Measurements from ENCODE around the gene PTAR1.

PTAR1 gene

DNA sequence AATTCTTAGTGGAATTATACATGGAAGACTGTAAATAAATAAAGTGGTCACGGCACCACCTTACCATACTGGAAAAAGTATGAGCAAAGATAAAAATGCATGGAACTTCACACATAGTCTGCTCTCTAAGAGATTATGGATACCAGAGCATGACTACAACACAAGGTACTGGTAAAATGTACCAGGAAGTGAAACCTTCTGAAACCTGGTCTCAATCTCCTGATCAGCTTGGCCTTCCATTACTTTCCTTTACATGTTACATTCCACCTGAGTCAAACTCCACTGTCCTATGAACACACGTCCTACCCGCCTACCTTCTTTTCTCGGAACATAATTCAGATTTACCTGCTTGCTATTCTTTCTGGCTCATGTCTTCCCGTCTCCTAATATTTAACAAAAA lies 15.9 kb downstream of the PTAR1 start:
- DNase-seq (ENCODE audit: low read depth) = no peak
- H3K4me3 ChIP-seq (ENCODE audit: low read depth, low read length) = no peak overlapping the region
- TF ChIP-seq, protein P1, sequence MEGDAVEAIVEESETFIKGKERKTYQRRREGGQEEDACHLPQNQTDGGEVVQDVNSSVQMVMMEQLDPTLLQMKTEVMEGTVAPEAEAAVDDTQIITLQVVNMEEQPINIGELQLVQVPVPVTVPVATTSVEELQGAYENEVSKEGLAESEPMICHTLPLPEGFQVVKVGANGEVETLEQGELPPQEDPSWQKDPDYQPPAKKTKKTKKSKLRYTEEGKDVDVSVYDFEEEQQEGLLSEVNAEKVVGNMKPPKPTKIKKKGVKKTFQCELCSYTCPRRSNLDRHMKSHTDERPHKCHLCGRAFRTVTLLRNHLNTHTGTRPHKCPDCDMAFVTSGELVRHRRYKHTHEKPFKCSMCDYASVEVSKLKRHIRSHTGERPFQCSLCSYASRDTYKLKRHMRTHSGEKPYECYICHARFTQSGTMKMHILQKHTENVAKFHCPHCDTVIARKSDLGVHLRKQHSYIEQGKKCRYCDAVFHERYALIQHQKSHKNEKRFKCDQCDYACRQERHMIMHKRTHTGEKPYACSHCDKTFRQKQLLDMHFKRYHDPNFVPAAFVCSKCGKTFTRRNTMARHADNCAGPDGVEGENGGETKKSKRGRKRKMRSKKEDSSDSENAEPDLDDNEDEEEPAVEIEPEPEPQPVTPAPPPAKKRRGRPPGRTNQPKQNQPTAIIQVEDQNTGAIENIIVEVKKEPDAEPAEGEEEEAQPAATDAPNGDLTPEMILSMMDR (IDR thresholded peaks at IDR 0.05; ENCODE audit: insufficient read depth, low read depth, low read length, missing control alignments) = no peak

DNA sequence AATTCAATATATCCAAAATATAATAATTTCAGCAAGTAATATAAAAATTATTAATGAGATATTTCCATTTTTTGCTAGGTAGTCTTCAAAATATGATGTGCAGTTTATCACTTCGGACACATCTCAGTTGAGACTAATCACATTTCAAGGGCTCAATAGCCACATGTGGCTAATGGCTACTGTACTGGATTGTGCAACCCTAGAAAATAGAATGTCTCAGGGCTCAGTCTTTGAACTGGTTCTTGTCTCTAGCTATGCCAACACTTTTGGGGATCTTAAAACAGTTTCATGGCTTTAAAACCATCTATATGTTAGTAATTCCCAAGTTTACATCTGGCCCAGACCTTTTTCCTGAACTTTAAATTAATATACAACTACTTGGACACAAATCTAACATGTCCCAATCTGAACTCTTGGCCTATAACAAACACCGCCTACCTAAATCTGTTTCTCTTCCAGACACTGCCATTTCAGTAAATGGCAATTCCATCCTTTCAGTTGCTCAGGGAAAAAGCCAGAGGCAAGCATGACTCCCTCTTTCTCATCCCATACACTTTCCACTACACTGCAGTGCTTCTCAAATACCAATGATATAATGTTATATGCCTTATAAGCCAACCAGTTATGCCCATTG lies 18.8 kb downstream of the PTAR1 start:
- DNase-seq (ENCODE audit: low read depth) = no peak
- no peak overlapping the region for H3K4me3 ChIP-seq (ENCODE audit: low read depth, low read length)
- TF ChIP-seq, protein P1 (IDR thresholded peaks at IDR 0.05; ENCODE audit: insufficient read depth, low read depth, low read length, missing control alignments) = no peak

DNA sequence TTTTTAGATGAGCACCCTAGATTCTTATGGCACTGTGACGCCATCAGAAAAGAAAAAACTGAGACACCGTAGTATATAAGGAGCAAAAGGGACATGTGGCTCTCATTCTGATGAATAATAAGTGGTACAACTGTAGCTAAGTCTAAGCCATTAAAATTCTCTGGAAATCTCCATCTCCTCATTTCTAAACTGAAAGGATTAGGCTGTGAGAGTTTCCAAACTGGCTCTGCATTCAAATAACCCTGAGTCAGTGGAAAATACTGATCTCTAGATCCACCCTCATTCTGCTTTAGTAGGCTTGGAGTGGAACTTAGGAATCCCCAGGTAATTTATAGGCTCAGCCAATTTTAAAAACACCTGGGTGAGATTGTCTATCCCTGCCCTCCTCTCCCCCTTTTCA lies 28.5 kb downstream of the PTAR1 start:
- no peak for DNase-seq (ENCODE audit: low read depth)
- no peak overlapping the region for H3K4me3 ChIP-seq (ENCODE audit: low read depth, low read length)
- TF ChIP-seq, protein P1 (IDR thresholded peaks at IDR 0.05; ENCODE audit: insufficient read depth, low read depth, low read length, missing control alignments) = no peak

DNA sequence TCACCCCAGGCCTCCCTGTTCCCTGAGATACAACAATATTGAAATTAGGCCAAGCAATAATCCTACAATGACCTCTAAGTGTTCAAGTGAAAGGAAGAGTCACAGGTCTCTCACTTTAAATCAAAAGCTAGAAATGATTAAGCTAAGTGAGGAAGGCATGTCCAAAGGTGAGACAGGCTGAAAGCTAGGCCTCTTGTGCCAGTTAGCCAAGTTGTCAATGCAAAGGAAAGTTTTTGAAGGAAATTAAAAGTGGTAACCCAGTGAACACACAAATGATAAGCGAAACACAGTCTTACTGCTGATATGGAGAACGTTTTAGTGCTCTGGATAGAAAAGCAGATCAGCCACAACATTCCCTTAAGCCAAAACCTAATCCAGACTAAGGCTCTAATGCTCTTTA lies 39.8 kb downstream of the PTAR1 start:
- H3K4me3 ChIP-seq (ENCODE audit: low read depth, low read length) = no peak overlapping the region
- TF ChIP-seq, protein P1 (IDR thresholded peaks at IDR 0.05; ENCODE audit: insufficient read depth, low read depth, low read length, missing control alignments) = no peak
- DNase-seq (ENCODE audit: low read depth) = no peak

DNA sequence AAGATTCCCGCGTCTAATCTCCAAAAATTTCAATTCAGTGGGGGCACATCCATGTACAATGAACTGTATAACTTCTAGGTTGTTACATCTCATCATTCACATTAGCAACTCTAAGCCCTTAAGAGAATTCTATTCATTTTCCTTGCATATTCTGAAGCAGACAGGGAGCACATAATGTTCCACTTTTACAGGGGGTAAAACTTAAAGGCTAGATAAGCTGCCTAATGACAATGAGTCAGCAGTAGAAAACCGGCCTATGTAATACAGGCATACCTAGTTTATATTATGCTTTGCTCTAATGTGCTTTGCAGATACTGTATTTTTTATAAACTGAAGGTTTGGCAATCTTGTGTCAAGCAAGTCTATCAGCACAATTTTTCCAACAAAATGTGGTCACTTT lies 40.4 kb downstream of the PTAR1 start:
- TF ChIP-seq, protein P1 (IDR thresholded peaks at IDR 0.05; ENCODE audit: insufficient read depth, low read depth, low read length, missing control alignments) = no peak
- no peak overlapping the region for H3K4me3 ChIP-seq (ENCODE audit: low read depth, low read length)
- DNase-seq (ENCODE audit: low read depth) = no peak

DNA sequence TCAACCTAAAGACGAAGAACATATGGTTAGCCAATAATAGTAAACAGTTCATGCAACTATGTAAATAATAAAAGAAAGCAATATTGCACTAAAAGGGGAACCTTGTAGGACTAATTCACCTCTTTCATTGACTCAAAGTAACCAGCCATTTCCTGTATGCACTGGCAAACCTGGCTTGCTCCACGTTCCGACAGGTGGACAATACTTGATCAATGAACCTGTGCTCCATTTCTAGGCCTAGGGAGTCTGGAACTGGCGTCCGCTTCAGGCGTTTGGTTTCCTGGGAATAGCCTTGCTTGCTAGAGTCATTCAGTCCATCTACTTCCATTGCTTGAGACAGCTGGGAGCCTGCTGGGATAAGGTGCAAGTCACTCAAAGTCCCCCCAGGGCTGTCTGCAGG lies 41.6 kb downstream of the PTAR1 start:
- no peak for DNase-seq (ENCODE audit: low read depth)
- TF ChIP-seq, protein P1 (IDR thresholded peaks at IDR 0.05; ENCODE audit: insufficient read depth, low read depth, low read length, missing control alignments) = no peak
- H3K4me3 ChIP-seq (ENCODE audit: low read depth, low read length) = no peak overlapping the region

DNA sequence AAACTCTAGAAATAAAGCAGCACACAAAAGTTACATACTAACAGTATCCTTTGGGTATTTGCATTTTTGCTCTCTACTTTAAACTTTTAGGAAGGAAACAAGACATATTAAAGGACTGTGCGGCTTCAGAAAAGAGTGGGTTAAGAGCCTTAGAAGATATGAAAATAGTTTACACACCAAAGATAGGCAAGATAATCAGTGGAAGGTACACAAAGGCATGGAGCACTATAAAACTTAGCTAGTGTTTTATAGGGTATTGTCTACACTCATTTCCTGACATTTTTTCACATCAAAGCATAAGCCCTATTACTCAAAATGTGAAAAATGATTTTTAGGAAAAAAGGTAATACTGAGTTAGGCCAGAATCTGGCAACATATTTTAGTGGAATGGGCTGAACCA lies 44.0 kb downstream of the PTAR1 start:
- no peak for DNase-seq (ENCODE audit: low read depth)
- TF ChIP-seq, protein P1 (IDR thresholded peaks at IDR 0.05; ENCODE audit: insufficient read depth, low read depth, low read length, missing control alignments) = no peak
- no peak overlapping the region for H3K4me3 ChIP-seq (ENCODE audit: low read depth, low read length)
